ENCODE results near the gene P2RY14. TPM values are rescaled to one million over a fixed set of nuclear protein-coding genes. Genes with fewer than 3 reads are reported as not detected.

P2RY14 gene
- total and polyA plus RNA-seq, 5 donors from 2014 or later, result 0.28 to 1.2 (median 0.91) TPM; not detected in 1

DNA sequence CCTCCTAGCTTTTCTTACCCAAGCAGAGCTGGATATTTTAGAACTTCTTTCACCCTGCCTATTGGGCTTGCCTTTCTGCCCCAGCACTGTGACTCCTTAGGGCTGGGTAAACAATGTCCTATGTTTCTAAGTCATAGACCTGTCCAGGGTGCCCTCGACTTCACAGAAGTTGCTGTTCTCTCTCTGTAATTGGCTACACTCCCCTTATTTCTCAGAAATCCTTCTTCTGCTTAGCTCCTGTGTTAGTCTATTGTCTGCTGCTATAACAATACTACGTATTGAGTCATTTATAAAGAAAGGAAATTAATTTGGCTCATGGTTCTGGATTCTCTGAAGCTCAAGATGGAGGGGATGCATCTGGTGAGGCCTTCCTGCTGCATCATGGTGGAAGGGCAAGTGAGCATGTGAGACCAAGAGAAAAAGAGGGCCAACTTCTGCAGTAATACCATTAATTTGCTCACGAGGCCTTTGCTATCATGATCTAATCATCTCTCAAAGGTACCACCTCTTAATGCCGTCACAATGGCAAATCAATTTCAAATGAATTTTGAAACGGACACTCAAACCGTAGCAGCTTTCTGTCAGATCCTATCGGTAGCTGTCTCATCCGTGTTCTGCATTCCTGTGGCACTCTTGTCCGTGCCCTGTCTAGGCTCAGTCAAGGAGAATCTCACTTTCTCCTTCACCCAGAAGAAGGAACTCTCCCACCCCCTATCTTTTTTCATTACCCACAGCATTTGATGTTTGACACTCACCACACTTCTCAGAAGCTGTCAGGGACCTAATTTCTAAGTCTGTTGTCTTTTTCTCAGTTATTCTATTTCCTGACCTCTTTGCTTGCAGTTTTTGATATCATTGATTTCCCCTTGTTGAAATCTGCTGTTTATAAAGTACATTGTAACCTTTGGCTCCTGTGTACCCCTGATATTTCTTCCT is 53.0 kb downstream of the P2RY14 start:
- DNase-seq, result peak in 1 of 3 donors; percentile 80
- Mint-ChIP-seq H3K4me3 (peak overlapping the region in 2 of 4 donors; percentile 4 to 41), H3K27me3 (peaks cover 5% of the 10 kb centered on the region), H3K9me3 (peaks cover 0 to 13% (median 0%) of the 10 kb centered on the region in 7 donors), H3K4me1 (peaks cover 14 to 36% (median 25%) of the 10 kb centered on the region in 4 donors), H3K27ac (peak overlapping the region; percentile 72 to 89 (median 81)), H3K36me3 (no peaks in the 10 kb centered on the region)
- no peak overlapping the region for H3K4me3 ChIP-seq (ENCODE audit: low read depth, low read length)
- peak; percentile 44 to 66 for ATAC-seq (ENCODE audit: low read depth in 2 of 2)
- no peaks in the 10 kb centered on the region for H3K36me3 ChIP-seq (ENCODE audit: control insufficient read depth, insufficient read depth, low read length)
- peaks cover 15% of the 10 kb centered on the region for H3K4me1 ChIP-seq (ENCODE audit: control insufficient read depth, insufficient read depth, low read length, poor library complexity, severe bottlenecking)
- no peaks in the 10 kb centered on the region for H3K27me3 ChIP-seq (ENCODE audit: control insufficient read depth, insufficient read depth, low read length)
- H3K9me3 ChIP-seq (ENCODE audit: control insufficient read depth in 2 of 2, low read length in 2 of 2), result no peaks in the 10 kb centered on the region
- H3K27ac ChIP-seq (ENCODE audit: insufficient read depth, low read length, poor library complexity, severe bottlenecking), result peak overlapping the region; percentile 49

DNA sequence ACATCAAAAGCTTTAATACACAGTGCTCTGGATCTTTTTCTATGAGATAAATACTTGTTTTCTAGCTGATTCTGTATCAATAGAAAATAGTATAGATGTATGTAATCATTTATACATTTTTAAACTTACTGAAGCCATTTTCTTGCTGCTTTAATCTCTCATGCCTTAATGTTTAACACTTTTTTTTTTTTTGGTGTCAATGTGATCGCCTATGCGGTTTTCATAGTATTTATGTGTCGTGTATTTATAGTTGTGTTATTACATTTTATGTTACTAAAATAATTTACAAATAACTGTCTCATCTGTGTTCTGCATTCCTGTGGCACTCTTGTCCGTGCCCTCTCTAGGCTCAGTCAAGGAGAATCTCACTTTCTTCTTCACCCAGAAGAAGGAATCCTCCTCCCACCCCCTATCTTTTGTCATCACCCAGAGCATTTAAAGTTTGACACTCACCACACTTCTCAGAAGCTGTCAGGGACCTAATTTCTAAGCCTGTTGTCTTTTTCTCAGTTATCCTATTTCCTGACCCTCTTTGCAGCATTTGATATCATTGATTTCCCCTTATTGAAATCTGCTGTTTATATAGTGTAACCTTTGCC is 54.0 kb downstream of the P2RY14 start:
- peaks cover 12 to 35% (median 25%) of the 10 kb centered on the region in 4 donors for H3K4me1 Mint-ChIP-seq

DNA sequence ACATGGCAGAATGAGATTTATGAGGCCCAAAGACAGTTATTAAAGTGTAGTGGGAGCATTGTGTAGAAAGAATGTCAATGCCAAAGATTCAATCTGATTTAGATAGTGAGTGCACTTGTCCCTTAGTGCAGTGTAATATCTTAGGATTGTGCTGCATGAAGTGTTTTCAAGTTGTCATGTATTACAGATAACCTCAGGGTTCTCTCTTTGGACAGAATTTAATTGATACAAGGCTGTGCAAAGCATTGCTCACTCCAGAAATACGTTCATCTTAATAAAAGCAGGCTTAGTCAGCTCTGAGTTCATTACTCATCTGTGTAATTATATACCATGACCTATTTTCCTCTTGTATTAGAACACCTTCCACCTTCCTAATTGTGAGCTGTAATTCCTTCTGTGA is 59.3 kb downstream of the P2RY14 start:
- Histone ChIP-seq H3K27ac (ENCODE audit: insufficient read depth, low read length, poor library complexity, severe bottlenecking) (no peak overlapping the region), H3K4me3 (ENCODE audit: low read depth, low read length) (no peak overlapping the region), H3K9me3 (ENCODE audit: control insufficient read depth in 2 of 2, low read length in 2 of 2) (no peaks in the 10 kb centered on the region), H3K27me3 (ENCODE audit: control insufficient read depth, insufficient read depth, low read length) (no peaks in the 10 kb centered on the region), H3K4me1 (ENCODE audit: control insufficient read depth, insufficient read depth, low read length, poor library complexity, severe bottlenecking) (no peaks in the 10 kb centered on the region), H3K36me3 (ENCODE audit: control insufficient read depth, insufficient read depth, low read length) (no peaks in the 10 kb centered on the region)
- H3K36me3 Mint-ChIP-seq, result no peaks in the 10 kb centered on the region
- H3K27me3 Mint-ChIP-seq, result peaks cover 9% of the 10 kb centered on the region
- ATAC-seq (ENCODE audit: low read depth in 2 of 2) (no peak), DNase-seq (no peak)
- H3K4me3 Mint-ChIP-seq, result no peak overlapping the region
- no peak overlapping the region for H3K27ac Mint-ChIP-seq
- peaks cover 0 to 13% (median 0%) of the 10 kb centered on the region in 7 donors for H3K9me3 Mint-ChIP-seq
- peaks cover 0 to 3% (median 0%) of the 10 kb centered on the region in 4 donors for H3K4me1 Mint-ChIP-seq

More for the DNA sequence above, 54.0 kb downstream of the P2RY14 start:
- H3K9me3 ChIP-seq (ENCODE audit: control insufficient read depth in 2 of 2, low read length in 2 of 2), result no peaks in the 10 kb centered on the region
- H3K4me3 ChIP-seq (ENCODE audit: low read depth, low read length), result no peak overlapping the region
- Mint-ChIP-seq H3K36me3 (no peaks in the 10 kb centered on the region), H3K27ac (peak overlapping the region in 2 of 3 donors; percentile 58 to 59), H3K9me3 (peaks cover 0 to 13% (median 0%) of the 10 kb centered on the region in 7 donors), H3K27me3 (peaks cover 5% of the 10 kb centered on the region), H3K4me3 (no peak overlapping the region)
- peaks cover 15% of the 10 kb centered on the region for H3K4me1 ChIP-seq (ENCODE audit: control insufficient read depth, insufficient read depth, low read length, poor library complexity, severe bottlenecking)
- ATAC-seq (ENCODE audit: low read depth in 2 of 2), result no peak
- H3K27me3 ChIP-seq (ENCODE audit: control insufficient read depth, insufficient read depth, low read length), result no peaks in the 10 kb centered on the region
- H3K36me3 ChIP-seq (ENCODE audit: control insufficient read depth, insufficient read depth, low read length), result no peaks in the 10 kb centered on the region
- no peak overlapping the region for H3K27ac ChIP-seq (ENCODE audit: insufficient read depth, low read length, poor library complexity, severe bottlenecking)
- DNase-seq, result no peak

DNA sequence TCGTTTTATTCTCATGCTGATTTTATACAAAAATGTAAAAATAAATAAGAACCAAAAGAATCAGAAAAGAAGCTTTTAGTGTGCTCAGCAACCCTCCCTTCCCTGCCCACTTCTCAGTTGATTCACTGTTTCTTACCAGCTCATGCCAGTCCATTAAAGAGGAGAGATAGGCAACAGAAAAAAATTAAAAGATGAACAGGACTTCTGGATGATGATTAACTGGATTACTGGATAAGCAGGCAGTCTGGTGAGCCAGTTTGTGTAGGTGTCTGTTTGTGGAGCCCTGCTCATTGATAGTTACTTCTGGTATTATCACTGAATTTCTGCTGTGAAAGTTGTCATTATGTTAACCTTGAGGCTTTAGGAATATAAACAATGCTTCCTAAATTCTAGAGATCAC is 60.2 kb downstream of the P2RY14 start:
- no peak for ATAC-seq (ENCODE audit: low read depth in 2 of 2)
- Mint-ChIP-seq H3K27ac (no peak overlapping the region), H3K4me1 (peaks cover 0 to 3% (median 0%) of the 10 kb centered on the region in 4 donors), H3K36me3 (no peaks in the 10 kb centered on the region), H3K27me3 (peaks cover 9% of the 10 kb centered on the region), H3K9me3 (peaks cover 0 to 13% (median 0%) of the 10 kb centered on the region in 7 donors), H3K4me3 (no peak overlapping the region)
- Histone ChIP-seq H3K27ac (ENCODE audit: insufficient read depth, low read length, poor library complexity, severe bottlenecking) (no peak overlapping the region), H3K36me3 (ENCODE audit: control insufficient read depth, insufficient read depth, low read length) (no peaks in the 10 kb centered on the region), H3K4me1 (ENCODE audit: control insufficient read depth, insufficient read depth, low read length, poor library complexity, severe bottlenecking) (no peaks in the 10 kb centered on the region), H3K4me3 (ENCODE audit: low read depth, low read length) (no peak overlapping the region), H3K9me3 (ENCODE audit: control insufficient read depth in 2 of 2, low read length in 2 of 2) (no peaks in the 10 kb centered on the region), H3K27me3 (ENCODE audit: control insufficient read depth, insufficient read depth, low read length) (no peaks in the 10 kb centered on the region)
- DNase-seq, result no peak

DNA sequence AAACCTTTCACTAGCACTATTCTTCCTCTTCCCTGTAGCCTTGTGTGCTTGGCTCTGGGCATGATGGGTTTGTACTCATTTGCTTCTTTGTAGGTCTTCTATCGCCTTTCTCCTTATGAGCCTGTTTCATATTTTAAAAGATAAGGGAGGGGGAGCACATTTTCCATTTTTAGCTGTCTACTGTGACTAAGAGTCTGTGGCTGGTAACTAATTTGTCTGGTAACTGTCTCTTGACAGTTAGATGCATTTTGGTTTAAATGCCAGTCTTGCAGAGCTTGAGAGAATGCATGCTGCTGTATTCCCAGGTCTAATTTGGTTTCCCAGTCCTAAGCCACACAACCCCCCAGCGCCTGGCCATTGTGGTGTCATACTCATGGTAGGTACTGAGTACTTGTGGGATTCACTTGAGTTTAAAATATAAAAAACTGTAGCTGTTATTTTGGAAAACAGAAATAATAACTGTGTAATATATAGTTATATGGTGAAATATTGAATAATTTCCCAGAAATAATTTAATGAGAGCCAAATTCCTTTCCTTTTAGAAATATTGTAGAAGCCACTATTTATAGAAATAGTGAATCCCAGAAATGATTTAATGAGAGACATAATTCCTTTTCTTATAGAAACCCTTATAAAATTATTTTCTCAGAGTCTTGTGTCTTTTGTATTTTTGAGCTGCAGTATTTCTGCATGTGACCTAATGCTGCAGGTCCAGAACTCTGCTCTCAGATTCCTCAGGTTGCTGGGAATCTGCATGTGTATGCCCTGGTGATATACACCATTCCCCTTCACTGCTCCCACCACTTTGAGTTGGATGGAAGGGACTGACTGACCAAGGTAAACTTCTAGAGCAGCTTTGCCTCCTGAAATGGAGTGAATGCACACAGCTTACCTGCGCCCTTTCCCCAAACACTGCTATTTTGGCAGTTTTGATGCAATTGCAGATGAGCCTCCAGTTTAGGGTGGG is 61.4 kb downstream of the P2RY14 start:
- no peaks in the 10 kb centered on the region for H3K36me3 ChIP-seq (ENCODE audit: control insufficient read depth, insufficient read depth, low read length)
- H3K27ac ChIP-seq (ENCODE audit: insufficient read depth, low read length, poor library complexity, severe bottlenecking), result no peak overlapping the region
- no peaks in the 10 kb centered on the region for H3K4me1 ChIP-seq (ENCODE audit: control insufficient read depth, insufficient read depth, low read length, poor library complexity, severe bottlenecking)
- no peaks in the 10 kb centered on the region for H3K9me3 ChIP-seq (ENCODE audit: control insufficient read depth in 2 of 2, low read length in 2 of 2)
- DNase-seq, result no peak
- H3K4me1 Mint-ChIP-seq, result peaks cover 0 to 3% (median 0%) of the 10 kb centered on the region in 4 donors
- no peak overlapping the region for H3K4me3 ChIP-seq (ENCODE audit: low read depth, low read length)
- no peaks in the 10 kb centered on the region for H3K27me3 ChIP-seq (ENCODE audit: control insufficient read depth, insufficient read depth, low read length)
- no peak overlapping the region for H3K4me3 Mint-ChIP-seq
- H3K36me3 Mint-ChIP-seq, result no peaks in the 10 kb centered on the region
- peaks cover 9% of the 10 kb centered on the region for H3K27me3 Mint-ChIP-seq
- H3K27ac Mint-ChIP-seq, result no peak overlapping the region
- no peak for ATAC-seq (ENCODE audit: low read depth in 2 of 2)
- H3K9me3 Mint-ChIP-seq, result peaks cover 0 to 7% (median 0%) of the 10 kb centered on the region in 7 donors

DNA sequence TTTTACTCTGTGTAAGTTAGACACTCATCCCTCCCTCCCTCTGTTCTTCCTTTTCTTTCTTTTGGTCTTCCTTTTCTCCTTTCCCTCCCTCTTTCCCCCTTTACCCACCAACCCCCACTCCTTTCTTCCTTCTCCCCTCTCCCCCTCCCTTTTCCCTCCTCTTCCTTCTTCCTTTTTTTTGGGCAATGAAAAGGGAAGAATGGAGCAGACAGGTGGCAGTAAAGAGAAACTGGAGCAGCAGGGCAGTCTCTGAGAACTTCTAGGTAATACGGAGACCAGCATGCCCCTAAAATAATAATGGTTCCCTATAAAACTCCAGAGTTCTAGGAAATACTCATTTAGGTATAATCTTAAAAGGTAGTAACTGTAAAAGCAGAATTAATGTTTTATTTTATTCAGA is 63.9 kb downstream of the P2RY14 start:
- no peaks in the 10 kb centered on the region for H3K36me3 ChIP-seq (ENCODE audit: control insufficient read depth, insufficient read depth, low read length)
- no peaks in the 10 kb centered on the region for H3K9me3 ChIP-seq (ENCODE audit: control insufficient read depth in 2 of 2, low read length in 2 of 2)
- no peak overlapping the region for H3K27ac ChIP-seq (ENCODE audit: insufficient read depth, low read length, poor library complexity, severe bottlenecking)
- H3K27me3 Mint-ChIP-seq, result peaks cover 4% of the 10 kb centered on the region
- no peak overlapping the region for H3K27ac Mint-ChIP-seq
- no peaks in the 10 kb centered on the region for H3K4me1 ChIP-seq (ENCODE audit: control insufficient read depth, insufficient read depth, low read length, poor library complexity, severe bottlenecking)
- no peak overlapping the region for H3K4me3 Mint-ChIP-seq
- no peaks in the 10 kb centered on the region for H3K9me3 Mint-ChIP-seq
- ATAC-seq (ENCODE audit: low read depth in 2 of 2) (no peak), DNase-seq (no peak)
- no peaks in the 10 kb centered on the region for H3K27me3 ChIP-seq (ENCODE audit: control insufficient read depth, insufficient read depth, low read length)
- no peaks in the 10 kb centered on the region for H3K36me3 Mint-ChIP-seq
- peaks cover 5 to 21% (median 11%) of the 10 kb centered on the region in 4 donors for H3K4me1 Mint-ChIP-seq
- H3K4me3 ChIP-seq (ENCODE audit: low read depth, low read length), result no peak overlapping the region

DNA sequence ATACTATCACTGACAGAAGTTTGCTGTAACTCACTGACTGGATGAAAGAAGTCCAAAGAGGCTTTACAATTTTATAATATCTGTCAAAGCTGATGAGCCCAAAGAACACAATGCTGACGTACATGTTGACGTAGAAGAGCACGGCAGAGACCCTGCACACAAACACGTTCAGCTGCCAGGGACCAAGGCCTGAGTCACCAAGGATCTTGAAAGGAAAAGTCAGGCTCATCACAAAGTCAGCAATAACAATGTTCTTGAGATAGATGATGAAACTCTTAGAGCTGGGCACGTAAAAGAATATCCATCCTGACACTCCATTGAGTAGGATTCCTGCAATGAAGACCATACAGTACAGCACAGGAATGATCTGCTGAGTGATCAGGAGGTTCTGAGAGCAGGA is 64.5 kb downstream of the P2RY14 start:
- H3K4me3 Mint-ChIP-seq, result no peak overlapping the region
- Histone ChIP-seq H3K4me1 (ENCODE audit: control insufficient read depth, insufficient read depth, low read length, poor library complexity, severe bottlenecking) (peaks cover 3% of the 10 kb centered on the region), H3K36me3 (ENCODE audit: control insufficient read depth, insufficient read depth, low read length) (no peaks in the 10 kb centered on the region), H3K4me3 (ENCODE audit: low read depth, low read length) (no peak overlapping the region), H3K9me3 (ENCODE audit: control insufficient read depth in 2 of 2, low read length in 2 of 2) (no peaks in the 10 kb centered on the region), H3K27me3 (ENCODE audit: control insufficient read depth, insufficient read depth, low read length) (no peaks in the 10 kb centered on the region), H3K27ac (ENCODE audit: insufficient read depth, low read length, poor library complexity, severe bottlenecking) (no peak overlapping the region)
- H3K4me1 Mint-ChIP-seq, result peaks cover 6 to 26% (median 16%) of the 10 kb centered on the region in 4 donors
- no peaks in the 10 kb centered on the region for H3K9me3 Mint-ChIP-seq
- no peak for DNase-seq
- no peak overlapping the region for H3K27ac Mint-ChIP-seq
- peaks cover 4% of the 10 kb centered on the region for H3K27me3 Mint-ChIP-seq
- ATAC-seq (ENCODE audit: low read depth in 2 of 2), result no peak
- H3K36me3 Mint-ChIP-seq, result no peaks in the 10 kb centered on the region
